Measurements from ENCODE around the gene CTNNA2. TPM values are rescaled to one million over a fixed set of nuclear protein-coding genes. Genes with fewer than 3 reads are reported as not detected.

The CTNNA2 gene
- total RNA-seq, 6 donors from 2014 or later = not detected

GRCh38 chr2:79975791-79976565 lies 463.1 kb downstream of the CTNNA2 start:
- no peak overlapping the region for H3K4me3 ChIP-seq
- TF ChIP-seq POLR2A (IDR thresholded peaks at IDR 0.05) = no peak
- no peak for TF ChIP-seq CTCF (IDR thresholded peaks at IDR 0.05)
- 71 to 75% methylated on average over 6 of the region's 6 CpGs for WGBS, 2 donors

DNA sequence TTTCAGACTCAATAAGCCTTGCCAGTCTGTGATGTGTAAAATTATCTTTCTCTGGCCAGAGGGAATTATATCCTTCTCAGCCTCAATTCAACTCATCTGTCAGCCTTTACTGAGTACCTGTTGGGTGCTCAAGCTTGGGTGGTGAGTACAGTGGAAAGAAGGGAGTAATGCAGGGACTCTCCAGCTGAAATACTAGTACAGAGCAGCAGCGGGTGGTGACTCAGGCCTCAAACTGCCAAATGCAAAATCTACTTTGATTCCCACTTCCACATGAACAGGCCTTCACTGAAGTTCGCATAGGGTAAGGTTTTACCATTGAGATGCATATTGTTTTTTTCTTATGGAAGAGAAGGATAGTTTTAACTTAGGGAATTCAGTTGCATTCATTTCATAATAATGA lies 464.9 kb downstream of the CTNNA2 start:
- Histone ChIP-seq H3K27ac (no peak overlapping the region), H3K27me3 (no peaks in the 10 kb centered on the region), H3K4me1 (no peaks in the 10 kb centered on the region), H3K9me3 (no peaks in the 10 kb centered on the region), H3K4me3 (no peak overlapping the region), H3K36me3 (no peaks in the 10 kb centered on the region)
- no peak for ATAC-seq (ENCODE audit: low FRiP score in 2 of 2)
- WGBS, 2 donors = 83 to 92% methylated on average over 2 of the region's 2 CpGs
- no peak for DNase-seq
- TF ChIP-seq POLR2AphosphoS5 (IDR thresholded peaks at IDR 0.05) (no peak), CTCF (IDR thresholded peaks at IDR 0.05) (no peak), POLR2A (IDR thresholded peaks at IDR 0.05) (no peak), EP300 (IDR thresholded peaks at IDR 0.05) (no peak)

More at GRCh38 chr2:79975791-79976565, 463.1 kb downstream of the CTNNA2 start:
- no peaks in the 10 kb centered on the region for H3K9me3 ChIP-seq
- H3K27me3 ChIP-seq = no peaks in the 10 kb centered on the region
- H3K27ac ChIP-seq = no peak overlapping the region
- no peak for DNase-seq
- ATAC-seq (ENCODE audit: low FRiP score in 2 of 2) = no peak
- no peaks in the 10 kb centered on the region for H3K4me1 ChIP-seq
- H3K36me3 ChIP-seq = no peaks in the 10 kb centered on the region

GRCh38 chr2:79980116-79980515 lies 467.3 kb downstream of the CTNNA2 start:
- no peak for TF ChIP-seq CTCF (IDR thresholded peaks at IDR 0.05)
- TF ChIP-seq POLR2AphosphoS5 (IDR thresholded peaks at IDR 0.05) = no peak
- no peak for TF ChIP-seq EP300 (IDR thresholded peaks at IDR 0.05)
- TF ChIP-seq POLR2A (IDR thresholded peaks at IDR 0.05) = no peak

GRCh38 chr2:79980816-79981215 lies 468.0 kb downstream of the CTNNA2 start:
- WGBS, 2 donors = 72 to 79% methylated on average over 5 of the region's 5 CpGs

More at GRCh38 chr2:79980116-79980515, 467.3 kb downstream of the CTNNA2 start:
- Histone ChIP-seq H3K4me1 (no peaks in the 10 kb centered on the region), H3K4me3 (no peak overlapping the region), H3K27ac (no peak overlapping the region), H3K27me3 (no peaks in the 10 kb centered on the region), H3K9me3 (no peaks in the 10 kb centered on the region), H3K36me3 (no peaks in the 10 kb centered on the region)
- DNase-seq (no peak), ATAC-seq (ENCODE audit: low FRiP score in 2 of 2) (no peak)
- WGBS, 2 donors = 50 to 92% methylated on average over 1 of the region's 1 CpG

More at GRCh38 chr2:79980816-79981215, 468.0 kb downstream of the CTNNA2 start:
- H3K9me3 ChIP-seq = no peaks in the 10 kb centered on the region
- no peaks in the 10 kb centered on the region for H3K27me3 ChIP-seq
- no peak overlapping the region for H3K4me3 ChIP-seq
- ATAC-seq (ENCODE audit: low FRiP score in 2 of 2) = no peak
- DNase-seq = no peak
- no peak for TF ChIP-seq POLR2A (IDR thresholded peaks at IDR 0.05)
- TF ChIP-seq POLR2AphosphoS5 (IDR thresholded peaks at IDR 0.05) = no peak
- TF ChIP-seq EP300 (IDR thresholded peaks at IDR 0.05) = no peak
- no peak for TF ChIP-seq CTCF (IDR thresholded peaks at IDR 0.05)
- no peaks in the 10 kb centered on the region for H3K36me3 ChIP-seq
- no peaks in the 10 kb centered on the region for H3K4me1 ChIP-seq
- no peak overlapping the region for H3K27ac ChIP-seq
